ENCODE data around the gene ZNF462. TPM values are rescaled to one million over a fixed set of nuclear protein-coding genes. Genes with fewer than 3 reads are reported as not detected.
"Not testable (repeated sequence)": the region's sequence is repeated elsewhere in the genome, so short reads cannot be mapped to it uniquely, and the experiment has no call there.

ZNF462 gene
- total RNA-seq, 4 donors from 2014 or later = 19.1 to 57.9 (median 35.6) TPM

- Histone ChIP-seq H3K9me3 (no peaks in the 10 kb centered on the region), H3K4me3 (no peak overlapping the region), H3K4me1 (peaks cover 8 to 63% (median 19%) of the 10 kb centered on the region in 3 donors), H3K27me3 (no peaks in the 10 kb centered on the region), H3K27ac (peak overlapping the region; percentile 47 to 59 (median 54)), H3K36me3 (no peaks in the 10 kb centered on the region)
- ATAC-seq = peak; percentile 93
- 67 to 100% methylated on average over 2 to 3 of the region's 4 CpGs for WGBS, 2 donors (ENCODE audit: low coverage in 1 of 2)
- no peak for TF ChIP-seq CTCF (IDR thresholded peaks at IDR 0.05)
- peak; percentile 61 for TF ChIP-seq POLR2AphosphoS5 (IDR thresholded peaks at IDR 0.05)
These were observed 29.7 kb downstream of the ZNF462 start for GRCh38 chr9:106892632-106893031.

GRCh38 chr9:106893088-106893487 is 30.1 kb downstream of the ZNF462 start:
- 27 to 36% methylated on average over 1 of the region's 1 CpG for WGBS, 2 donors (ENCODE audit: low coverage in 1 of 2)
- no peak for ATAC-seq
- Histone ChIP-seq H3K27me3 (no peaks in the 10 kb centered on the region), H3K4me1 (peaks cover 11 to 67% (median 20%) of the 10 kb centered on the region in 3 donors), H3K9me3 (no peaks in the 10 kb centered on the region), H3K4me3 (no peak overlapping the region), H3K27ac (peak overlapping the region; percentile 47 to 59 (median 54)), H3K36me3 (no peaks in the 10 kb centered on the region)
- TF ChIP-seq POLR2A (IDR thresholded peaks at IDR 0.05) = no peak
- no peak for TF ChIP-seq CTCF (IDR thresholded peaks at IDR 0.05)
- no peak for TF ChIP-seq POLR2AphosphoS5 (IDR thresholded peaks at IDR 0.05)
- no peak for TF ChIP-seq EP300 (IDR thresholded peaks at IDR 0.05)

- H3K27me3 ChIP-seq = no peaks in the 10 kb centered on the region
- H3K9me3 ChIP-seq = peaks cover 0 to 4% (median 0%) of the 10 kb centered on the region in 3 donors
- peak overlapping the region in 1 of 4 donors; percentile 28 for H3K27ac ChIP-seq
- no peak for TF ChIP-seq POLR2A (IDR thresholded peaks at IDR 0.05)
- TF ChIP-seq POLR2AphosphoS5 (IDR thresholded peaks at IDR 0.05) = no peak
- TF ChIP-seq EP300 (IDR thresholded peaks at IDR 0.05) = no peak
- no peak overlapping the region for H3K4me3 ChIP-seq
- H3K36me3 ChIP-seq = no peaks in the 10 kb centered on the region
- WGBS, 2 donors (ENCODE audit: low coverage in 1 of 2) = 0 to 33% methylated on average over 1 of the region's 1 CpG
- peaks cover 11 to 56% (median 20%) of the 10 kb centered on the region in 3 donors for H3K4me1 ChIP-seq
- no peak for ATAC-seq
These were observed 33.7 kb downstream of the ZNF462 start for GRCh38 chr9:106896695-106897094.

GRCh38 chr9:106897236-106897635 is 34.3 kb downstream of the ZNF462 start:
- H3K36me3 ChIP-seq = no peaks in the 10 kb centered on the region
- no peaks in the 10 kb centered on the region for H3K27me3 ChIP-seq
- H3K27ac ChIP-seq = peak overlapping the region in 3 of 4 donors; percentile 45 to 53 (median 48)
- peaks cover 11 to 51% (median 18%) of the 10 kb centered on the region in 3 donors for H3K4me1 ChIP-seq
- TF ChIP-seq CTCF (IDR thresholded peaks at IDR 0.05) = no peak
- no peak for TF ChIP-seq EP300 (IDR thresholded peaks at IDR 0.05)
- TF ChIP-seq POLR2A (IDR thresholded peaks at IDR 0.05) = no peak
- no peak for TF ChIP-seq POLR2AphosphoS5 (IDR thresholded peaks at IDR 0.05)
- ATAC-seq = no peak
- 0 to 6% methylated on average over 1 of the region's 1 CpG for WGBS, 2 donors (ENCODE audit: low coverage in 1 of 2)
- H3K4me3 ChIP-seq = no peak overlapping the region
- peaks cover 0 to 7% (median 0%) of the 10 kb centered on the region in 3 donors for H3K9me3 ChIP-seq

GRCh38 chr9:106897751-106898150 is 34.8 kb downstream of the ZNF462 start:
- no peak overlapping the region for H3K4me3 ChIP-seq
- WGBS, 2 donors (ENCODE audit: low coverage in 1 of 2) = 48 to 57% methylated on average over 3 of the region's 3 CpGs
- no peaks in the 10 kb centered on the region for H3K36me3 ChIP-seq
- H3K9me3 ChIP-seq = peaks cover 0 to 9% (median 0%) of the 10 kb centered on the region in 3 donors
- no peak for TF ChIP-seq POLR2A (IDR thresholded peaks at IDR 0.05)
- no peak for TF ChIP-seq EP300 (IDR thresholded peaks at IDR 0.05)
- TF ChIP-seq POLR2AphosphoS5 (IDR thresholded peaks at IDR 0.05) = no peak
- no peak for TF ChIP-seq CTCF (IDR thresholded peaks at IDR 0.05)
- H3K4me1 ChIP-seq = peaks cover 11 to 45% (median 13%) of the 10 kb centered on the region in 3 donors
- H3K27me3 ChIP-seq = no peaks in the 10 kb centered on the region
- H3K27ac ChIP-seq = peak overlapping the region in 3 of 4 donors; percentile 45 to 53 (median 48)
- ATAC-seq = no peak

- 77 to 92% methylated on average over 2 of the region's 2 CpGs for WGBS, 2 donors (ENCODE audit: low coverage in 1 of 2)
- not testable (repeated sequence) for ATAC-seq
These were observed 37.6 kb downstream of the ZNF462 start for GRCh38 chr9:106900523-106900922.

More at GRCh38 chr9:106900523-106900922, 37.6 kb downstream of the ZNF462 start:
- not testable (repeated sequence) for H3K4me3 ChIP-seq, H3K27me3 ChIP-seq, H3K27ac ChIP-seq, H3K36me3 ChIP-seq, H3K9me3 ChIP-seq
- peaks cover 5 to 27% (median 7%) of the 10 kb centered on the region in 3 donors for H3K4me1 ChIP-seq
